A549 treated with CORT108297 at 1 μM for 4 hours (cell line): ENCODE results near the gene P2RY10. TPM values are rescaled to one million over a fixed set of nuclear protein-coding genes. Genes with fewer than 3 reads are reported as not detected.

ENCODE experiments used
- total RNA-seq: library from RNA; stranded (reverse); fragments of 200-300 nt; extraction: Qiagen RNA extraction; gene quantifications from 5 replicates; pipeline ENCODE4 v1.2.3, GENCODE V29; 2022

Gene P2RY10, protein sequence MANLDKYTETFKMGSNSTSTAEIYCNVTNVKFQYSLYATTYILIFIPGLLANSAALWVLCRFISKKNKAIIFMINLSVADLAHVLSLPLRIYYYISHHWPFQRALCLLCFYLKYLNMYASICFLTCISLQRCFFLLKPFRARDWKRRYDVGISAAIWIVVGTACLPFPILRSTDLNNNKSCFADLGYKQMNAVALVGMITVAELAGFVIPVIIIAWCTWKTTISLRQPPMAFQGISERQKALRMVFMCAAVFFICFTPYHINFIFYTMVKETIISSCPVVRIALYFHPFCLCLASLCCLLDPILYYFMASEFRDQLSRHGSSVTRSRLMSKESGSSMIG
- not detected in 5 replicates for total RNA-seq

DNA sequence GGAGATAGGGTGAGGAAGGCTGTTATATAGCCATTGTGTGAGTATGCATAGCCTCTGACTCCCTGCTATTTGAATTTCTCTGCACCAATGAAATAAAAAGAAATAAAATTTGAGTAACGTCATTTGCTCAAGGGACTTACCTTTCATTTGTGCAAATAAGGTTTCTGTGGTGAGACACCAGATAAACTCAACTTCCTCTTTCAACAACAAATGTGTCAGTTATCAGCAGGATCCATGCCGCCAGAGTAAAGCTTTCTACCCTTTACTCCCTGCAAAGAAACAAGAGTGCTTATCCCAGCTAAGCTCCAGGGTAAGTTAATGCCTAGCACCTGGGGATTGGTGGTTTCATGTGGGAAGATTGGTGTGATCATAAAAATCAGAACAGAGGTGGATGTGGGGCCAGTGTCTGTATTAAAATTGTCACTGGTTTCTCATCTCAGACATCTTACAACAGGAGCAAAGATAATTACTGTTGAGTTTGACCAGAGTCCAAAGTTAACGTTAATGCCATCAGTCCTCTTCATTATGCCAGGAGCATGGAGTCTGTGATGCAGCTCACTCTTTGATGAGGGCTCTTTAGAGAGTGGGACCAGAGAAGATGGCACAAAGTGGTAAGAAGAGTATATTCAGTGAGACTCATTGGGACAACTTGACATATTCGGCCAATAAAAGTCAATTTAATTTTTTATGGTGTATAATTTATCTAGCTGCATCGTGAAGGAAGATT is at the start of gene P2RY10:
Gene P2RY10 (plus strand): TSS at position 206 of the 727 bp plus-strand sequence. CDS start 15,130 bp downstream, outside the sequence.

Other genes with a start within 250 kb of the P2RY10 start
- gene LPAR4, start 197.7 kb upstream of the P2RY10 start, total RNA-seq = not detected in 5 replicates
- not detected in 5 replicates for gene GPR174, start 199.3 kb downstream of the P2RY10 start, total RNA-seq